OCI-LY7 (cell line): ENCODE data around the gene CHST11. TPM values are rescaled to one million over a fixed set of nuclear protein-coding genes. Genes with fewer than 3 reads are reported as not detected.

ENCODE experiments used
- BruUV-seq: library from RNA; stranded (reverse); fragments of 400-500 nt; replicated peaks from 2 replicates; lab custom pipeline; 2021; lab: Mats Ljungman, UMichigan
- CTCF ChIA-PET: fragments of 300-600 bp; sonication (Branson Sonifier 250); formaldehyde crosslinking; loops from one replicate; lab custom pipeline; 2022; ENCODE audit warnings: antibody characterized with exemption; ENCODE audit not compliant: unreplicated experiment; lab: Charles Lee
- POLR2A ChIA-PET: fragments of 300-600 bp; sonication (Branson Sonifier 250); formaldehyde crosslinking; loops from one replicate; lab custom pipeline; 2022; ENCODE audit warnings: antibody characterized with exemption; lab: Charles Lee
- DNase-seq: peaks from one replicate; pipeline ENCODE4 v3.0.0-alpha.2; 2015; ENCODE audit warnings: low spot score
- H2AFZ ChIP-seq: fragments of 200-600 bp; sonication (generic), shearing (Covaris generic); 2 replicates; pipeline ENCODE4 v1.6.1; 2014; ENCODE audit warnings: mild to moderate bottlenecking, antibody characterized with exemption, low read length, moderate library complexity
- H3K27ac ChIP-seq: fragments of 200-600 bp; sonication (generic); 2 replicates; pipeline ENCODE4 v1.5.1; 2014; ENCODE audit warnings: mixed run types, low read depth, mild to moderate bottlenecking, moderate library complexity, low read length, inconsistent platforms; ENCODE audit not compliant: poor library complexity, severe bottlenecking
- H3K36me3 ChIP-seq: fragments of 200-600 bp; sonication (generic); 2 replicates; pipeline ENCODE4 v1.6.1; 2014; ENCODE audit warnings: mild to moderate bottlenecking, antibody characterized with exemption, low read length, moderate library complexity, mixed read lengths; ENCODE audit not compliant: insufficient read depth
- H3K4me1 ChIP-seq: fragments of 200-600 bp; sonication (generic); 2 replicates; pipeline ENCODE4 v1.5.1; 2014; ENCODE audit warnings: mild to moderate bottlenecking, low read length; ENCODE audit not compliant: insufficient read depth, poor library complexity, severe bottlenecking
- H3K4me2 ChIP-seq: fragments of 200-600 bp; sonication (generic); 2 replicates; pipeline ENCODE4 v1.6.1; 2014; ENCODE audit warnings: mild to moderate bottlenecking, low read length
- H3K4me3 ChIP-seq: fragments of 200-600 bp; sonication (generic); 2 replicates; pipeline ENCODE4 v1.5.1; 2014; ENCODE audit warnings: mild to moderate bottlenecking, low read depth, low read length; ENCODE audit not compliant: poor library complexity, severe bottlenecking
- H3K79me2 ChIP-seq: fragments of 200-600 bp; sonication (generic); 2 replicates; pipeline ENCODE4 v1.6.1; 2016; ENCODE audit warnings: low read depth, mild to moderate bottlenecking, low read length, moderate library complexity, mixed read lengths; ENCODE audit not compliant: insufficient read depth
- H3K9me2 ChIP-seq: fragments of 200-600 bp; sonication (generic); 2 replicates; pipeline ENCODE4 v1.6.1; 2016; ENCODE audit warnings: mild to moderate bottlenecking, low read length, mixed read lengths; ENCODE audit not compliant: insufficient read depth
- H3K9me3 ChIP-seq: fragments of 200-600 bp; sonication (generic); 2 replicates; pipeline ENCODE4 v1.6.1; 2014; ENCODE audit warnings: mild to moderate bottlenecking, mixed run types, low read length, mixed read lengths
- H4K20me1 ChIP-seq: fragments of 200-600 bp; sonication (generic); 2 replicates; pipeline ENCODE4 v1.6.1; 2014; ENCODE audit warnings: mild to moderate bottlenecking, antibody characterized with exemption, low read length, moderate library complexity, mixed read lengths; ENCODE audit not compliant: insufficient read depth
- EZH2phosphoT487 ChIP-seq: fragments of 200-600 bp; sonication (generic); IDR thresholded peaks from 2 replicates; pipeline ENCODE4 v1.6.1; 2018; ENCODE audit warnings: low read depth, borderline replicate concordance, mild to moderate bottlenecking, mixed run types, antibody characterized with exemption, low read length, moderate library complexity, mixed read lengths
- intact Hi-C: fragments of 100-400 bp; cut with micrococcal nuclease; formaldehyde crosslinking; loops from one replicate; pipeline ENCODE4 v1.10.0; 2022; ENCODE audit not compliant: unreplicated experiment
- total RNA-seq, 2 experiments: library from RNA; depleted of rRNA in 1 of 2; stranded (reverse); fragments of >200 nt in 1 of 2; shearing (Covaris generic) in 1 of 2; gene quantifications; 2 replicates each; pipeline ENCODE4 v1.2.3, GENCODE V29; 2014 to 2022
- TF ChIP-seq, protein P1 (sequence below): fragments of 200-600 bp; sonication (generic); conservative IDR thresholded peaks from 2 replicates; pipeline ENCODE4 v1.5.1; 2014; ENCODE audit warnings: mild to moderate bottlenecking, antibody characterized with exemption, low read length, moderate library complexity, mixed read lengths

The CHST11 gene
- total RNA-seq, 2 experiments from 2014 or later: 15.2 to 41.6 TPM

GRCh38 chr12:104758771-104759170 lies 302.0 kb downstream of the CHST11 start:
- ChIA-PET CTCF (no interaction called here), POLR2A (no interaction called here)
- H2AFZ ChIP-seq: no peak overlapping the region
- H3K4me1 ChIP-seq: no peaks in the 10 kb centered on the region
- no peaks in the 10 kb centered on the region for H3K79me2 ChIP-seq
- no peak overlapping the region for H3K27ac ChIP-seq
- no peaks in the 10 kb centered on the region for H3K9me2 ChIP-seq
- TF ChIP-seq EZH2phosphoT487: no peak
- TF ChIP-seq, protein P1, sequence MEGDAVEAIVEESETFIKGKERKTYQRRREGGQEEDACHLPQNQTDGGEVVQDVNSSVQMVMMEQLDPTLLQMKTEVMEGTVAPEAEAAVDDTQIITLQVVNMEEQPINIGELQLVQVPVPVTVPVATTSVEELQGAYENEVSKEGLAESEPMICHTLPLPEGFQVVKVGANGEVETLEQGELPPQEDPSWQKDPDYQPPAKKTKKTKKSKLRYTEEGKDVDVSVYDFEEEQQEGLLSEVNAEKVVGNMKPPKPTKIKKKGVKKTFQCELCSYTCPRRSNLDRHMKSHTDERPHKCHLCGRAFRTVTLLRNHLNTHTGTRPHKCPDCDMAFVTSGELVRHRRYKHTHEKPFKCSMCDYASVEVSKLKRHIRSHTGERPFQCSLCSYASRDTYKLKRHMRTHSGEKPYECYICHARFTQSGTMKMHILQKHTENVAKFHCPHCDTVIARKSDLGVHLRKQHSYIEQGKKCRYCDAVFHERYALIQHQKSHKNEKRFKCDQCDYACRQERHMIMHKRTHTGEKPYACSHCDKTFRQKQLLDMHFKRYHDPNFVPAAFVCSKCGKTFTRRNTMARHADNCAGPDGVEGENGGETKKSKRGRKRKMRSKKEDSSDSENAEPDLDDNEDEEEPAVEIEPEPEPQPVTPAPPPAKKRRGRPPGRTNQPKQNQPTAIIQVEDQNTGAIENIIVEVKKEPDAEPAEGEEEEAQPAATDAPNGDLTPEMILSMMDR: no peak
- H3K36me3 ChIP-seq: peaks cover 21% of the 10 kb centered on the region
- DNase-seq: no peak
- no peak overlapping the region for H3K4me3 ChIP-seq
- BruUV-seq: no TSS peak
- no peaks in the 10 kb centered on the region for H4K20me1 ChIP-seq
- no peak overlapping the region for H3K4me2 ChIP-seq
- intact Hi-C loops: no loop called here
- H3K9me3 ChIP-seq: no peaks in the 10 kb centered on the region

- Histone ChIP-seq H4K20me1 (no peaks in the 10 kb centered on the region), H3K9me3 (no peaks in the 10 kb centered on the region), H3K4me2 (no peak overlapping the region), H3K4me3 (no peak overlapping the region), H3K9me2 (no peaks in the 10 kb centered on the region), H3K79me2 (no peaks in the 10 kb centered on the region), H2AFZ (no peak overlapping the region), H3K4me1 (peaks cover 15% of the 10 kb centered on the region), H3K36me3 (peaks cover 21% of the 10 kb centered on the region), H3K27ac (no peak overlapping the region)
- TF ChIP-seq, protein P1: no peak
- no peak for TF ChIP-seq EZH2phosphoT487
- BruUV-seq: no TSS peak
- ChIA-PET POLR2A (no interaction called here), CTCF (no interaction called here)
- intact Hi-C loops: no loop called here
- no peak for DNase-seq
These were observed 304.3 kb downstream of the CHST11 start for GRCh38 chr12:104761091-104761490.

DNA sequence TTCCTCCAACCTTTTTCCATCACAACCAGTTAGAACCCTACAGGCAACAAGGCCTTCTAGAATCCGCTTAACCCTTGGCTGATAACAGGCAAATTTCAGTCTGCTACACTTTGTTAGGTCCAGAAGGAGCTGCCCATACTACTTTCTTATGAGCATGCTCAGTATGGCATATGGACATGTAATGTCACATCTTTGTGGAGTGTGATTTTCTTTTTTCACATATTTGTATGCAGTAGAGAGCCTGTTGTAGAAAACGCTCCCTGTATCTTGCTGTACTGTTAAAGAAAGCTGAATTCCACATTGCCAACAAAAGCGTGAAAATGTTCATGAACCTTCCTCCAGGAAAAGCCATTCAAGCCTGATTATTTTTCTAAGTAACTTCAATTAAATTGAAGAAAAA lies 304.9 kb downstream of the CHST11 start:
- H3K36me3 ChIP-seq: peaks cover 21% of the 10 kb centered on the region
- POLR2A ChIA-PET: interaction anchor here (0.7 kb wide), 1 partner anchor 95 kb away, joined by 3 read pairs; no protein-coding TSS in a partner anchor
- no TSS peak for BruUV-seq
- H3K9me2 ChIP-seq: no peaks in the 10 kb centered on the region
- no peak overlapping the region for H3K4me2 ChIP-seq
- no peak overlapping the region for H2AFZ ChIP-seq
- H3K79me2 ChIP-seq: no peaks in the 10 kb centered on the region
- no peaks in the 10 kb centered on the region for H3K9me3 ChIP-seq
- no peak overlapping the region for H3K27ac ChIP-seq
- peaks cover 15% of the 10 kb centered on the region for H3K4me1 ChIP-seq
- H4K20me1 ChIP-seq: no peaks in the 10 kb centered on the region
- CTCF ChIA-PET: no interaction called here
- DNase-seq: no peak
- no peak for TF ChIP-seq EZH2phosphoT487
- TF ChIP-seq, protein P1: no peak
- H3K4me3 ChIP-seq: no peak overlapping the region
- intact Hi-C loops: no loop called here
